Astrocyte (in vitro differentiated cells and primary cell): Measurements from ENCODE around the gene BPI.

Experiments
- EZH2 ChIP-seq: IDR thresholded peaks from 2 replicates; pipeline ENCODE4 v1.6.1; 2012; ENCODE audit warnings: mild to moderate bottlenecking, low read length, inconsistent platforms; ENCODE audit not compliant: insufficient read depth
- TF ChIP-seq, protein P1 (sequence below): IDR thresholded peaks from 2 replicates; pipeline ENCODE4 v1.5.1; 2011; ENCODE audit warnings: low read depth, mild to moderate bottlenecking, inconsistent platforms, low read length, moderate library complexity; ENCODE audit not compliant: insufficient read depth

DNA sequence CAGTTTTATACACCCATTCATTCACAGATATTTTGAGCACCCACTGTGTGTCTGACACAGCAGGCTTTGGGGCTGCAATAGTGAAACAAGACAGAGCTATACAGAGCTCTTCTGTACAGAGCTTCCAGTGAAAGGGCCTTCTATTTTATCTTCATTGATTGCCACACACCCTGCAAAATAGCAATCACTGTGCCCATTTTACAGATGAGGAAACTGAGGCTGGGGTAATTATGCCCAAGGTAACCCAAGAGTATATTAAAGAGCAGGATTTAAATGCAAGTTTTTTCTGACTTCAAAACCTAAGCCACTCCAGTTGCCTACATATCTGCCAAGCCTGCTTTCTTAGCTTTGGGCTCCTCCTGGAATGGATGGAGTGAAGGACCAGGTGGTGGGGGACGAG, 4.5 kb downstream of the BPI start:
- TF ChIP-seq, protein P1, sequence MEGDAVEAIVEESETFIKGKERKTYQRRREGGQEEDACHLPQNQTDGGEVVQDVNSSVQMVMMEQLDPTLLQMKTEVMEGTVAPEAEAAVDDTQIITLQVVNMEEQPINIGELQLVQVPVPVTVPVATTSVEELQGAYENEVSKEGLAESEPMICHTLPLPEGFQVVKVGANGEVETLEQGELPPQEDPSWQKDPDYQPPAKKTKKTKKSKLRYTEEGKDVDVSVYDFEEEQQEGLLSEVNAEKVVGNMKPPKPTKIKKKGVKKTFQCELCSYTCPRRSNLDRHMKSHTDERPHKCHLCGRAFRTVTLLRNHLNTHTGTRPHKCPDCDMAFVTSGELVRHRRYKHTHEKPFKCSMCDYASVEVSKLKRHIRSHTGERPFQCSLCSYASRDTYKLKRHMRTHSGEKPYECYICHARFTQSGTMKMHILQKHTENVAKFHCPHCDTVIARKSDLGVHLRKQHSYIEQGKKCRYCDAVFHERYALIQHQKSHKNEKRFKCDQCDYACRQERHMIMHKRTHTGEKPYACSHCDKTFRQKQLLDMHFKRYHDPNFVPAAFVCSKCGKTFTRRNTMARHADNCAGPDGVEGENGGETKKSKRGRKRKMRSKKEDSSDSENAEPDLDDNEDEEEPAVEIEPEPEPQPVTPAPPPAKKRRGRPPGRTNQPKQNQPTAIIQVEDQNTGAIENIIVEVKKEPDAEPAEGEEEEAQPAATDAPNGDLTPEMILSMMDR: no peak
- no peak for TF ChIP-seq EZH2
